OCI-LY1 (cell line): ENCODE measurements around the gene ITIH2.

Experiments
- H2AFZ ChIP-seq: fragments of 200-600 bp; sonication (generic), shearing (Covaris generic); 2 replicates; pipeline ENCODE4 v1.6.0; 2014; ENCODE audit warnings: antibody characterized with exemption, mild to moderate bottlenecking, low read length
- H3F3A ChIP-seq: fragments of 200-600 bp; sonication (generic), shearing (Covaris generic); 2 replicates; pipeline ENCODE4 v1.6.0; 2014; ENCODE audit warnings: mild to moderate bottlenecking, antibody characterized with exemption, low read length, moderate library complexity; ENCODE audit not compliant: insufficient read depth
- H3K27ac ChIP-seq: fragments of 200-600 bp; sonication (generic); 2 replicates; pipeline ENCODE4 v1.5.1; 2014; ENCODE audit warnings: low read length, mixed run types, mild to moderate bottlenecking, low read depth; ENCODE audit not compliant: poor library complexity, severe bottlenecking
- H3K27me3 ChIP-seq: fragments of 200-600 bp; sonication (generic); 2 replicates; pipeline ENCODE4 v1.6.0; 2014; ENCODE audit warnings: antibody characterized with exemption, mild to moderate bottlenecking, low read length, moderate library complexity; ENCODE audit not compliant: insufficient read depth
- H3K36me3 ChIP-seq: fragments of 200-600 bp; sonication (generic); 2 replicates; pipeline ENCODE4 v1.6.1; 2014; ENCODE audit warnings: mild to moderate bottlenecking, antibody characterized with exemption, low read length, moderate library complexity, mixed read lengths; ENCODE audit not compliant: insufficient read depth
- H3K4me1 ChIP-seq: fragments of 200-600 bp; sonication (generic); 2 replicates; pipeline ENCODE4 v1.5.1; 2014; ENCODE audit warnings: mild to moderate bottlenecking, low read length, moderate library complexity; ENCODE audit not compliant: insufficient read depth, severe bottlenecking
- H3K4me2 ChIP-seq: fragments of 200-600 bp; sonication (generic), shearing (Covaris generic); 2 replicates; pipeline ENCODE4 v1.6.1; 2014; ENCODE audit warnings: low read length
- H3K4me3 ChIP-seq: fragments of 200-600 bp; sonication (generic); 2 replicates; pipeline ENCODE4 v1.5.1; 2014; ENCODE audit warnings: low read length, low read depth, mild to moderate bottlenecking, mixed read lengths; ENCODE audit not compliant: poor library complexity, severe bottlenecking
- H3K79me2 ChIP-seq: fragments of 200-600 bp; shearing (Covaris generic); 2 replicates; pipeline ENCODE4 v1.6.1; 2016; ENCODE audit warnings: mixed run types, low read length, mixed read lengths; ENCODE audit not compliant: insufficient read depth
- H3K9ac ChIP-seq: fragments of 200-600 bp; sonication (generic), shearing (Covaris generic); 2 replicates; pipeline ENCODE4 v1.6.1; 2014; ENCODE audit warnings: mild to moderate bottlenecking, low read length, mixed read lengths
- H3K9me2 ChIP-seq: fragments of 200-600 bp; sonication (generic), shearing (Covaris generic); 2 replicates; pipeline ENCODE4 v1.6.1; 2014; ENCODE audit warnings: low read depth, mild to moderate bottlenecking, low read length, mixed read lengths
- H3K9me3 ChIP-seq: fragments of 200-600 bp; shearing (Covaris generic); 2 replicates; pipeline ENCODE4 v1.6.1; 2014; ENCODE audit warnings: low read length, mixed read lengths
- H4K20me1 ChIP-seq: fragments of 200-600 bp; sonication (generic), shearing (Covaris generic); 2 replicates; pipeline ENCODE4 v1.6.0; 2016; ENCODE audit warnings: mild to moderate bottlenecking, low read length; ENCODE audit not compliant: insufficient read depth
- EZH2 ChIP-seq: fragments of 200-600 bp; sonication (generic), shearing (Covaris generic); IDR thresholded peaks from 2 replicates; pipeline ENCODE4 v1.8.0; 2017; ENCODE audit warnings: borderline replicate concordance, mixed run types, mild to moderate bottlenecking, antibody characterized with exemption, low read length, moderate library complexity, mixed read lengths
- TF ChIP-seq, protein P1 (sequence below): fragments of 200-600 bp; sonication (generic), shearing (Covaris generic); IDR thresholded peaks from 2 replicates; pipeline ENCODE4 v1.5.1; 2017; ENCODE audit warnings: mild to moderate bottlenecking, antibody characterized with exemption, low read length, moderate library complexity, mixed read lengths

Gene ITIH2

DNA sequence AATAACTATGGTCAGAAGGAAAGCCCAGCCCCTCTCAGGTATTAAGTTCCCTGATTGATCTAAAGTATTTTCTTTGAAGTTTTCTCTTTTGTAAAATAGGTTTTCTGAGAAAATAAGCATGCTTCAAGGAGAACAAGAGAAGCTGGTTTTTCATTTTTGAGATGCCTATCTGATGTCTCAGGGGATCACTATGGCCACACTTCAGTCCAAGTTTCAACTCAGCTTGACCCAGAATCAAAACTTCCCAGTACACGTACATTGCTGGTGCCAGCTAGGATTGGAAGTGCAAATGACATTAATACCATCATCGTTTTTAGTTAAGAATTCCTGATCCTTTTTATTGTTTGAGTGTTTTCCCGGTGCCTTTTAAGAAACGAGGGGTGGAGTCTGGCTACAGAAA is 43.6 kb upstream of the ITIH2 start:
- Histone ChIP-seq H3K27me3 (no peaks in the 10 kb centered on the region), H2AFZ (no peak overlapping the region), H4K20me1 (no peaks in the 10 kb centered on the region)

DNA sequence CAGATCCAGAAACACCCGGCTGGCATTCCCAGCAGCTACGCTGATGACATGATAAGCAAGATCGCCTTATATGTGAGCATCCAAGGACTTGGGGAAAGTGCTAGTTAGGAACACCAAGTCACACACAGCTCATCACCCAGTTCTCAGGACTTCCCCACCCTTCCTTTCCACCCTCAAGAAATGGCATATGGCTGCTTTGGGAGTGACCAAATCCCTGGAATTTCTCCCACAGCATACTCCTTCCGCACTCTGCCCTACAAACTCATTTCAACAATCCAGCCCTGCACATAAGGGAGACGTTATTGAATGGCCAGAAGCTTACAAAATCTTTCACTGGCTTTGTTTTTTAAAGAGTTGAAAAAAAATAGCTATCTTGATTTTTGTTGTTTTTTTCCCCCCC is 40.6 kb upstream of the ITIH2 start:
- TF ChIP-seq, protein P1, sequence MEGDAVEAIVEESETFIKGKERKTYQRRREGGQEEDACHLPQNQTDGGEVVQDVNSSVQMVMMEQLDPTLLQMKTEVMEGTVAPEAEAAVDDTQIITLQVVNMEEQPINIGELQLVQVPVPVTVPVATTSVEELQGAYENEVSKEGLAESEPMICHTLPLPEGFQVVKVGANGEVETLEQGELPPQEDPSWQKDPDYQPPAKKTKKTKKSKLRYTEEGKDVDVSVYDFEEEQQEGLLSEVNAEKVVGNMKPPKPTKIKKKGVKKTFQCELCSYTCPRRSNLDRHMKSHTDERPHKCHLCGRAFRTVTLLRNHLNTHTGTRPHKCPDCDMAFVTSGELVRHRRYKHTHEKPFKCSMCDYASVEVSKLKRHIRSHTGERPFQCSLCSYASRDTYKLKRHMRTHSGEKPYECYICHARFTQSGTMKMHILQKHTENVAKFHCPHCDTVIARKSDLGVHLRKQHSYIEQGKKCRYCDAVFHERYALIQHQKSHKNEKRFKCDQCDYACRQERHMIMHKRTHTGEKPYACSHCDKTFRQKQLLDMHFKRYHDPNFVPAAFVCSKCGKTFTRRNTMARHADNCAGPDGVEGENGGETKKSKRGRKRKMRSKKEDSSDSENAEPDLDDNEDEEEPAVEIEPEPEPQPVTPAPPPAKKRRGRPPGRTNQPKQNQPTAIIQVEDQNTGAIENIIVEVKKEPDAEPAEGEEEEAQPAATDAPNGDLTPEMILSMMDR = no peak
- no peak for TF ChIP-seq EZH2
- Histone ChIP-seq H3K79me2 (no peaks in the 10 kb centered on the region), H4K20me1 (no peaks in the 10 kb centered on the region), H3K27ac (no peak overlapping the region), H3K9me3 (no peaks in the 10 kb centered on the region), H3K36me3 (no peaks in the 10 kb centered on the region), H3K9ac (no peak overlapping the region), H3K4me3 (no peak overlapping the region), H2AFZ (no peak overlapping the region), H3F3A (no peaks in the 10 kb centered on the region), H3K27me3 (no peaks in the 10 kb centered on the region), H3K9me2 (no peaks in the 10 kb centered on the region), H3K4me1 (no peaks in the 10 kb centered on the region), H3K4me2 (no peak overlapping the region)

More for the DNA sequence above, 43.6 kb upstream of the ITIH2 start:
- no peak overlapping the region for H3K4me3 ChIP-seq
- H3K4me1 ChIP-seq = no peaks in the 10 kb centered on the region
- no peaks in the 10 kb centered on the region for H3F3A ChIP-seq
- no peaks in the 10 kb centered on the region for H3K79me2 ChIP-seq
- H3K9ac ChIP-seq = no peak overlapping the region
- TF ChIP-seq, protein P1 = no peak
- no peak for TF ChIP-seq EZH2
- H3K9me3 ChIP-seq = no peaks in the 10 kb centered on the region
- no peak overlapping the region for H3K4me2 ChIP-seq
- no peak overlapping the region for H3K27ac ChIP-seq
- H3K9me2 ChIP-seq = no peaks in the 10 kb centered on the region
- no peaks in the 10 kb centered on the region for H3K36me3 ChIP-seq

DNA sequence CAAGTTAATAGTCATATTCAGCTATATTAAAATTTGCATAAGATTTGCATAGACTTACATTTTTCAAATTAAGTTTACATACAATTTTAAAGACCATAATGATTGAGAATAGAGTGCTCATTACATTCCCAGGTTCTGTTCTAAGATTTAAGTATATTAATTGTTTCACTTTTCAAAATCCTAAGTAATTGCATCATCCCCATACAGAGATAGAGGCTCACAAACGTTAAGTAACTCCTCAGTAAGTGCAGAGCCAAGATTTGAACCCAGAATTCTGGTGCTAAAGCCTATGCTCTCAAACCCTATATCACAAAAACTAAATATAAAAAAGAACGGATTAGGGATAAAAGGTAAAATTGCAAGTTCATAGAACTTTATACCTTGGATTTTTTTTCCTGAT is 38.4 kb upstream of the ITIH2 start:
- H3K27me3 ChIP-seq = no peaks in the 10 kb centered on the region
- H3K9me3 ChIP-seq = no peaks in the 10 kb centered on the region
- H3K27ac ChIP-seq = no peak overlapping the region
- no peaks in the 10 kb centered on the region for H3K4me1 ChIP-seq
- no peaks in the 10 kb centered on the region for H3K79me2 ChIP-seq
- TF ChIP-seq, protein P1 = no peak
- TF ChIP-seq EZH2 = no peak
- H3K9me2 ChIP-seq = no peaks in the 10 kb centered on the region
- no peaks in the 10 kb centered on the region for H4K20me1 ChIP-seq
- H3K4me3 ChIP-seq = no peak overlapping the region
- no peak overlapping the region for H3K9ac ChIP-seq
- H3F3A ChIP-seq = no peaks in the 10 kb centered on the region
- H2AFZ ChIP-seq = no peak overlapping the region
- H3K36me3 ChIP-seq = no peaks in the 10 kb centered on the region
- no peak overlapping the region for H3K4me2 ChIP-seq
